ENCODE measurements around the gene CD8B2.

DNA sequence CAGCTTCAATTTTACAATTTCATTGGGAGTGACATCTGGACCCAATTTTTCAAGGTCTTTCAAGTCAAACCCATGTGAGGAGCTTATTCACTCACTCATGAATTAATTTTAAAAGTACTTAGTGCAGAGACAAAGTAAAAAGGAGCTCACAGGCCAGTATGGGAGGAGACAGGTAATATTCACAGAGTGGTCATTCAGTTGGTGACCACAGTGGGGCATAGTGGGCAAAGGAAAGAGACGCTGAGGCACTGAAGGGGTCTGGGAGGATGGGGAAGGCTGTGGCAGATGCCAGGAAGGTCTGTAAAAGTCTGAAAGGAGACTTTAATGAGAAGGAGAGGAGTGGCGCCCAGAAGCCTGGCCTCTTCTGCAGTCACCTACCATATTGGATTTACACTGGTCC lies 76.0 kb downstream of the CD8B2 start:
- TF ChIP-seq ZNF317 (CRISPR knock-in tag; IDR thresholded peaks at IDR 0.05) (no peak), GZF1 (CRISPR knock-in tag; IDR thresholded peaks at IDR 0.05) (no peak)
